ENCODE data around the gene GJC2. TPM values are rescaled to one million over a fixed set of nuclear protein-coding genes. Genes with fewer than 3 reads are reported as not detected.

The GJC2 gene
- total RNA-seq, 1 donor = 1.4 TPM

- Histone ChIP-seq H3K4me3 (ENCODE audit: insufficient read depth, low read length) (peak overlapping the region; percentile 80), H3K4me2 (ENCODE audit: insufficient read depth, low read length) (peak overlapping the region; percentile 98), H3K9me3 (ENCODE audit: low read depth, low read length) (no peaks in the 10 kb centered on the region), H3K27me3 (ENCODE audit: insufficient read depth, low read length) (peaks cover 4% of the 10 kb centered on the region), H2AFZ (ENCODE audit: low read length) (no peak overlapping the region), H3K4me1 (ENCODE audit: insufficient read depth, low read length) (peaks cover 20% of the 10 kb centered on the region), H3K79me2 (ENCODE audit: insufficient read depth, low read length) (peaks cover 68% of the 10 kb centered on the region), H3K36me3 (ENCODE audit: insufficient read depth, low read length) (peaks cover 8% of the 10 kb centered on the region), H4K20me1 (ENCODE audit: insufficient read depth, low read length) (peaks cover 58% of the 10 kb centered on the region), H3K27ac (ENCODE audit: low read depth, low read length) (peak overlapping the region; percentile 93)
- DNase-seq (ENCODE audit: insufficient read length, low spot score, missing footprints) = no peak
- TF ChIP-seq CTCF (IDR thresholded peaks at IDR 0.05; ENCODE audit: extremely low read depth, low read depth, low read length) = no peak
These were observed 7.5 kb upstream of the GJC2 start for GRCh38 chr1:228142155-228142691.

- Histone ChIP-seq H3K4me1 (ENCODE audit: insufficient read depth, low read length) (peaks cover 20% of the 10 kb centered on the region), H3K27ac (ENCODE audit: low read depth, low read length) (peak overlapping the region; percentile 93), H3K36me3 (ENCODE audit: insufficient read depth, low read length) (peaks cover 8% of the 10 kb centered on the region), H3K27me3 (ENCODE audit: insufficient read depth, low read length) (peaks cover 3% of the 10 kb centered on the region), H3K79me2 (ENCODE audit: insufficient read depth, low read length) (peaks cover 73% of the 10 kb centered on the region), H3K9me3 (ENCODE audit: low read depth, low read length) (no peaks in the 10 kb centered on the region), H2AFZ (ENCODE audit: low read length) (no peak overlapping the region), H3K4me3 (ENCODE audit: insufficient read depth, low read length) (no peak overlapping the region), H3K4me2 (ENCODE audit: insufficient read depth, low read length) (peak overlapping the region; percentile 98), H4K20me1 (ENCODE audit: insufficient read depth, low read length) (peaks cover 58% of the 10 kb centered on the region)
- no peak for TF ChIP-seq CTCF (IDR thresholded peaks at IDR 0.05; ENCODE audit: extremely low read depth, low read depth, low read length)
- peak; percentile 43 for DNase-seq (ENCODE audit: insufficient read length, low spot score, missing footprints)
These were observed 7.0 kb upstream of the GJC2 start for GRCh38 chr1:228142701-228143136.

- no peak overlapping the region for H3K4me3 ChIP-seq (ENCODE audit: insufficient read depth, low read length)
- peaks cover 58% of the 10 kb centered on the region for H4K20me1 ChIP-seq (ENCODE audit: insufficient read depth, low read length)
- no peak for TF ChIP-seq CTCF (IDR thresholded peaks at IDR 0.05; ENCODE audit: extremely low read depth, low read depth, low read length)
- H2AFZ ChIP-seq (ENCODE audit: low read length) = no peak overlapping the region
- peaks cover 8% of the 10 kb centered on the region for H3K36me3 ChIP-seq (ENCODE audit: insufficient read depth, low read length)
- peak; percentile 45 for DNase-seq (ENCODE audit: insufficient read length, low spot score, missing footprints)
- no peaks in the 10 kb centered on the region for H3K9me3 ChIP-seq (ENCODE audit: low read depth, low read length)
- H3K4me1 ChIP-seq (ENCODE audit: insufficient read depth, low read length) = peaks cover 20% of the 10 kb centered on the region
- H3K4me2 ChIP-seq (ENCODE audit: insufficient read depth, low read length) = no peak overlapping the region
- peaks cover 82% of the 10 kb centered on the region for H3K79me2 ChIP-seq (ENCODE audit: insufficient read depth, low read length)
- H3K27me3 ChIP-seq (ENCODE audit: insufficient read depth, low read length) = no peaks in the 10 kb centered on the region
- H3K27ac ChIP-seq (ENCODE audit: low read depth, low read length) = peak overlapping the region; percentile 93
These were observed 6.1 kb upstream of the GJC2 start for GRCh38 chr1:228143480-228144192.

GRCh38 chr1:228144193-228144992 lies 5.3 kb upstream of the GJC2 start:
- Histone ChIP-seq H3K79me2 (ENCODE audit: insufficient read depth, low read length) (peaks cover 89% of the 10 kb centered on the region), H2AFZ (ENCODE audit: low read length) (no peak overlapping the region), H3K4me3 (ENCODE audit: insufficient read depth, low read length) (no peak overlapping the region), H3K9me3 (ENCODE audit: low read depth, low read length) (no peaks in the 10 kb centered on the region), H3K36me3 (ENCODE audit: insufficient read depth, low read length) (peaks cover 8% of the 10 kb centered on the region), H3K27me3 (ENCODE audit: insufficient read depth, low read length) (no peaks in the 10 kb centered on the region), H3K27ac (ENCODE audit: low read depth, low read length) (no peak overlapping the region), H3K4me1 (ENCODE audit: insufficient read depth, low read length) (peaks cover 20% of the 10 kb centered on the region), H4K20me1 (ENCODE audit: insufficient read depth, low read length) (peaks cover 58% of the 10 kb centered on the region), H3K4me2 (ENCODE audit: insufficient read depth, low read length) (no peak overlapping the region)
- peak; percentile 75 for DNase-seq (ENCODE audit: insufficient read length, low spot score, missing footprints)
- no peak for TF ChIP-seq CTCF (IDR thresholded peaks at IDR 0.05; ENCODE audit: extremely low read depth, low read depth, low read length)

Data from osteoblast (primary cell).